H1 (cell line): ENCODE data around the gene DUSP3. TPM values are rescaled to one million over a fixed set of nuclear protein-coding genes. Genes with fewer than 3 reads are reported as not detected.

Experiments used
- CTCF ChIA-PET: fragments of 300-600 bp; sonication (Branson Sonifier 250); formaldehyde crosslinking; loops from one replicate; lab custom pipeline; 2021; ENCODE audit not compliant: partially characterized antibody; lab: Charles Lee
- POLR2A ChIA-PET: fragments of 300-600 bp; sonication (Branson Sonifier 250); formaldehyde crosslinking; loops from one replicate; lab custom pipeline; 2021; ENCODE audit warnings: inconsistent platforms; ENCODE audit not compliant: partially characterized antibody; lab: Charles Lee
- DNase-seq, 2 experiments: peaks; one replicate each; pipeline versions ENCODE4 v3.0.0 to v3.0.0-alpha.2; 2010 to 2022; ENCODE audit warnings: low spot score in 2 of 2, low read depth in 1 of 2, mixed read lengths in 1 of 2
- FAIRE-seq: peaks from 2 replicates; lab custom pipeline; 2011; peaks lifted over from hg19 to GRCh38; lab: Jason Lieb, UNC
- H2AFZ ChIP-seq: 2 replicates; pipeline ENCODE4 v1.8.1; 2012; ENCODE audit warnings: low read length, inconsistent platforms
- H2AK5ac ChIP-seq: 2 replicates; pipeline ENCODE4 v1.6.1; 2013; ENCODE audit warnings: low read depth, low read length
- H2BK120ac ChIP-seq: replicated peaks from 2 replicates; pipeline ENCODE3; 2013; ENCODE audit warnings: low read depth, low read length, inconsistent platforms
- H2BK12ac ChIP-seq: 2 replicates; pipeline ENCODE4 v1.6.1; 2013; ENCODE audit warnings: low read depth, low read length
- H2BK15ac ChIP-seq: 2 replicates; pipeline ENCODE4 v1.6.1; 2013; ENCODE audit warnings: low read length
- H2BK20ac ChIP-seq: 2 replicates; pipeline ENCODE4 v1.6.1; 2013; ENCODE audit warnings: low read length
- H2BK5ac ChIP-seq: 2 replicates; pipeline ENCODE4 v1.6.1; 2013; ENCODE audit warnings: low read depth, low read length
- H3K14ac ChIP-seq: 2 replicates; pipeline ENCODE4 v1.6.1; 2013; ENCODE audit warnings: inconsistent platforms; ENCODE audit not compliant: insufficient read length
- H3K18ac ChIP-seq: 2 replicates; pipeline ENCODE4 v1.6.1; 2013; ENCODE audit warnings: low read length; ENCODE audit errors: extremely low read depth
- H3K23ac ChIP-seq: 2 replicates; pipeline ENCODE4 v1.6.1; 2013; ENCODE audit warnings: inconsistent platforms; ENCODE audit not compliant: insufficient read length
- H3K23me2 ChIP-seq: 2 replicates; pipeline ENCODE4 v1.6.1; 2013; ENCODE audit warnings: low read depth, low read length
- H3K27ac ChIP-seq: 2 replicates; pipeline ENCODE4 v1.6.1; 2011; ENCODE audit warnings: low read depth, low read length, inconsistent platforms
- H3K27me3 ChIP-seq, 4 experiments: replicated peaks in 1 of 4; 1 replicate in 1 of 4; 2 replicates in 3 of 4; pipeline versions ENCODE4 v1.6.1 to v1.8.1; 2011 to 2013; ENCODE audit warnings: low read length in 3 of 4, mild to moderate bottlenecking in 3 of 4, inconsistent platforms in 2 of 4, mixed read lengths in 2 of 4, moderate library complexity in 1 of 4; ENCODE audit not compliant: control insufficient read depth in 3 of 4, insufficient read depth in 3 of 4; ENCODE audit errors: extremely low read depth in 1 of 4
- H3K36me3 ChIP-seq, 4 experiments: 2 replicates each; pipeline versions ENCODE4 v1.6.1 to v1.8.1; 2011 to 2013; ENCODE audit warnings: mild to moderate bottlenecking in 4 of 4, low read length in 3 of 4, moderate library complexity in 2 of 4, control low read depth in 1 of 4, inconsistent platforms in 1 of 4; ENCODE audit not compliant: insufficient read depth in 4 of 4, control insufficient read depth in 2 of 4
- H3K4ac ChIP-seq: replicated peaks from 2 replicates; pipeline ENCODE3; 2013; ENCODE audit warnings: low read length, low read depth, mixed read lengths, inconsistent platforms; ENCODE audit not compliant: insufficient read length
- H3K4me1 ChIP-seq, 4 experiments: replicated peaks in 1 of 4; 1 replicate in 1 of 4; 2 replicates in 3 of 4; pipeline versions ENCODE4 v1.6.1 to v1.8.1; 2011 to 2013; ENCODE audit warnings: low read length in 3 of 4, inconsistent platforms in 2 of 4, mixed read lengths in 1 of 4; ENCODE audit not compliant: insufficient read depth in 4 of 4, control insufficient read depth in 3 of 4
- H3K4me2 ChIP-seq, 2 experiments: 2 replicates each; pipeline versions ENCODE4 v1.6.1 to v1.8.1; 2011 to 2013; ENCODE audit warnings: low read depth in 2 of 2, low read length in 2 of 2, control low read depth in 1 of 2, inconsistent platforms in 1 of 2, mild to moderate bottlenecking in 1 of 2; ENCODE audit not compliant: insufficient read depth in 1 of 2
- H3K4me3 ChIP-seq, 4 experiments: fragments of 200-600, 300-600 bp in 1 of 4; sonication (generic), shearing (Covaris generic), sonication (Bioruptor Twin) in 1 of 4; 2 replicates each; pipeline versions ENCODE4 v1.5.1 to v1.8.1; 2011 to 2016; ENCODE audit warnings: low read length in 4 of 4, low read depth in 3 of 4, control low read depth in 2 of 4, inconsistent platforms in 2 of 4, mild to moderate bottlenecking in 2 of 4, mixed read lengths in 1 of 4, moderate library complexity in 1 of 4; ENCODE audit not compliant: insufficient read depth in 2 of 4; ENCODE audit errors: extremely low read depth in 1 of 4
- H3K56ac ChIP-seq: replicated peaks from 2 replicates; pipeline ENCODE3; 2013; ENCODE audit warnings: low read depth, mild to moderate bottlenecking, mixed read lengths, low read length, inconsistent platforms; ENCODE audit not compliant: insufficient read length
- H3K79me1 ChIP-seq: 2 replicates; pipeline ENCODE4 v1.6.1; 2013; ENCODE audit warnings: low read depth, low read length, control low read depth
- H3K79me2 ChIP-seq, 2 experiments: 2 replicates each; pipeline versions ENCODE4 v1.6.1 to v1.8.1; 2012 to 2013; ENCODE audit warnings: low read length in 2 of 2, mild to moderate bottlenecking in 2 of 2, inconsistent platforms in 1 of 2; ENCODE audit not compliant: insufficient read depth in 2 of 2, control insufficient read depth in 1 of 2
- H3K9ac ChIP-seq, 4 experiments: replicated peaks in 1 of 4; 1 replicate in 1 of 4; 2 replicates in 3 of 4; pipeline versions ENCODE4 v1.6.1 to v1.8.1; 2011 to 2013; ENCODE audit warnings: low read depth in 3 of 4, low read length in 3 of 4, control low read depth in 2 of 4, mild to moderate bottlenecking in 2 of 4, moderate library complexity in 2 of 4, inconsistent platforms in 1 of 4; ENCODE audit errors: extremely low read depth in 1 of 4
- H3K9me3 ChIP-seq, 2 experiments: 2 replicates each; pipeline versions ENCODE4 v1.6.1 to v1.8.1; 2012 to 2013; ENCODE audit warnings: mild to moderate bottlenecking in 2 of 2, moderate library complexity in 2 of 2, control low read depth in 1 of 2, inconsistent platforms in 1 of 2, low read depth in 1 of 2, low read length in 1 of 2, mixed read lengths in 1 of 2; ENCODE audit not compliant: insufficient read depth in 2 of 2
- H4K20me1 ChIP-seq, 2 experiments: replicated peaks in 1 of 2; 2 replicates each; pipeline versions ENCODE3 to v1.8.1; 2011 to 2013; ENCODE audit warnings: inconsistent platforms in 2 of 2, low read length in 2 of 2, mild to moderate bottlenecking in 1 of 2; ENCODE audit not compliant: insufficient read depth in 2 of 2, control insufficient read depth in 1 of 2
- H4K5ac ChIP-seq: 2 replicates; pipeline ENCODE4 v1.6.1; 2013; ENCODE audit warnings: low read length, low read depth, mixed read lengths, inconsistent platforms; ENCODE audit not compliant: insufficient read length
- H4K8ac ChIP-seq: 2 replicates; pipeline ENCODE4 v1.8.0; 2013; ENCODE audit warnings: mild to moderate bottlenecking, moderate library complexity, low read length, inconsistent platforms; ENCODE audit not compliant: insufficient read depth; ENCODE audit errors: extremely low read depth
- H4K91ac ChIP-seq: replicated peaks from 2 replicates; pipeline ENCODE3; 2013; ENCODE audit warnings: low read length, mixed read lengths, inconsistent platforms; ENCODE audit not compliant: insufficient read length
- ASH2L ChIP-seq: fragments of 200-600, 300-600 bp; sonication (generic); IDR thresholded peaks from one replicate; pipeline ENCODE4 v1.7.1; 2017; ENCODE audit warnings: low read length
- GABPA ChIP-seq: IDR thresholded peaks from 2 replicates; pipeline ENCODE4 v1.6.1; 2011; ENCODE audit warnings: mild to moderate bottlenecking, low read length, moderate library complexity, borderline replicate concordance; ENCODE audit not compliant: insufficient read depth
- SUZ12 ChIP-seq: fragments of 200-600 bp; sonication (generic); IDR thresholded peaks from 2 replicates; pipeline ENCODE4 v1.6.1; 2012; ENCODE audit warnings: mild to moderate bottlenecking, inconsistent platforms, low read length, moderate library complexity, mixed read lengths
- TEAD4 ChIP-seq: IDR thresholded peaks from 2 replicates; pipeline ENCODE4 v1.6.1; 2012; ENCODE audit warnings: low read depth, low read length, inconsistent platforms, mixed read lengths
- WGBS, 2 experiments: shearing (Covaris generic) in 1 of 2; methylation state at CpG; one replicate each; pipeline versions ENCODE4 v1.1.6 to v1.1.7; 2013 to 2015; ENCODE audit warnings: low lambda C conversion rate in 2 of 2, mixed read lengths in 2 of 2, inconsistent platforms in 1 of 2, low coverage in 1 of 2, missing lambda C conversion rate in 1 of 2; ENCODE audit not compliant: insufficient replicate concordance in 2 of 2, insufficient coverage in 1 of 2, insufficient read length in 1 of 2; ENCODE audit errors: extremely low coverage in 1 of 2, missing lambda C conversion rate in 1 of 2; 5-methylcytosine and 5-hydroxymethylcytosine counted together
- polyA plus RNA-seq, 7 experiments: library from polyadenylated mRNA; depleted of rRNA in 3 of 7; stranded (reverse) in 5 of 7; unstranded in 2 of 7; fragments of >200 nt in 5 of 7; fragments of 200-250 nt in 2 of 7; gene quantifications; 1 replicate in 5 of 7; 2 replicates in 1 of 7; 4 replicates in 1 of 7; pipeline versions ENCODE4 v1.2.1 to v1.2.3, GENCODE V29; 2011 to 2013; ENCODE audit warnings: missing spikeins in 2 of 7, mixed read lengths in 2 of 7
- total RNA-seq: library from RNA; stranded (reverse); fragmentation: NEBNext Ultra II Directional; extraction: Animal tissue kit (Norgen Biotek cat#: 25700); gene quantifications from 2 replicates; pipeline ENCODE4 v1.2.1, GENCODE V29; 2021

The DUSP3 gene
- total and polyA plus RNA-seq, 2 of the 8 experiments (the other 6 are each of a cell fraction or from before 2014, with no cell fraction given): 15.1 to 21.2 TPM

DNA sequence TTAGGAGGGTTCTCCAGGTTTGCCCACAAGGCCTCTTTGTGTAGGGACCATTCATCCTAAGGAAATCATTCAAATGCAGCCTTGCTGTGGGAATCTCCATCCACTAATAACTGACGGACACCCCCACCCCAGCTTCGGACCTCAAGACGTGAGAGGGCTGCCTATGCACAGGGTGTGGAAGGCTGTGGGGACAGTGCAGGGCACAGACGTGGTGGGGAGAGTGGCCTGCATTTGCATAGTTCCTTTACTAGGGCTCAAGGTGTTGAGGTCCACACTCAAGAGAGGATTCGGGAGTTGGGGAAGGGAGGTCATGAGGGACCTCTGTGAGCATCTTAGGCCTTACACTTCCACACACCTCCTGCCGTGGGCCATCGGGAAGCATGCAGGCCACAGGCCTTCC lies 9.8 kb downstream of the DUSP3 start:
- no peaks in the 10 kb centered on the region for H3K23me2 ChIP-seq
- CTCF ChIA-PET: interaction anchor here (1.1 to 4.3 kb wide), 4 partner anchors 19 to 79 kb away, joined by 3 to 17 read pairs (median 8); no protein-coding TSS in a partner anchor
- WGBS, 2 experiments: 96% methylated on average over 7 of the region's 7 CpGs; no CpG with 5 or more reads in 1 of the 2 experiments

More for the DNA sequence above, 9.8 kb downstream of the DUSP3 start:
- no peak overlapping the region for H3K4me3 ChIP-seq
- H3K36me3 ChIP-seq: peaks cover 3 to 21% (median 10%) of the 10 kb centered on the region in 4 experiments; a peak in 5 of 8 replicates
- no peaks in the 10 kb centered on the region for H4K20me1 ChIP-seq
- DNase-seq: no peak
- H2BK5ac ChIP-seq: no peak overlapping the region
- H2AK5ac ChIP-seq: no peak overlapping the region
- H3K79me1 ChIP-seq: no peaks in the 10 kb centered on the region; the same call in 1 of the 2 replicates
- H3K4ac ChIP-seq: no peak overlapping the region
- no peak overlapping the region for H2AFZ ChIP-seq
- no peak overlapping the region for H2BK20ac ChIP-seq
- FAIRE-seq: no peak
- H3K9me3 ChIP-seq: no peaks in the 10 kb centered on the region
- no peak for TF ChIP-seq GABPA
- no peak for TF ChIP-seq ASH2L
- no peak for TF ChIP-seq SUZ12
- TF ChIP-seq TEAD4: no peak
- no peak overlapping the region for H2BK120ac ChIP-seq
- H3K14ac ChIP-seq: no peak overlapping the region
- no peaks in the 10 kb centered on the region for H3K27me3 ChIP-seq
- POLR2A ChIA-PET: interaction anchor here (1.1 kb wide), 1 partner anchor 9 kb away, joined by 4 read pairs; the partner anchor contains the start of gene DUSP3
- no peaks in the 10 kb centered on the region for H3K79me2 ChIP-seq
- H3K4me1 ChIP-seq: no peaks in the 10 kb centered on the region
- no peak overlapping the region for H3K56ac ChIP-seq
- no peak overlapping the region for H3K4me2 ChIP-seq
- no peak overlapping the region for H4K5ac ChIP-seq
- H4K8ac ChIP-seq: no peak overlapping the region
- no peak overlapping the region for H3K18ac ChIP-seq
- no peak overlapping the region for H2BK12ac ChIP-seq
- H4K91ac ChIP-seq: no peak overlapping the region
- no peak overlapping the region for H3K27ac ChIP-seq
- H3K23ac ChIP-seq: no peak overlapping the region
- no peak overlapping the region for H3K9ac ChIP-seq
- no peak overlapping the region for H2BK15ac ChIP-seq
